ENCODE measurements around the gene RAE1.

RAE1 gene

DNA sequence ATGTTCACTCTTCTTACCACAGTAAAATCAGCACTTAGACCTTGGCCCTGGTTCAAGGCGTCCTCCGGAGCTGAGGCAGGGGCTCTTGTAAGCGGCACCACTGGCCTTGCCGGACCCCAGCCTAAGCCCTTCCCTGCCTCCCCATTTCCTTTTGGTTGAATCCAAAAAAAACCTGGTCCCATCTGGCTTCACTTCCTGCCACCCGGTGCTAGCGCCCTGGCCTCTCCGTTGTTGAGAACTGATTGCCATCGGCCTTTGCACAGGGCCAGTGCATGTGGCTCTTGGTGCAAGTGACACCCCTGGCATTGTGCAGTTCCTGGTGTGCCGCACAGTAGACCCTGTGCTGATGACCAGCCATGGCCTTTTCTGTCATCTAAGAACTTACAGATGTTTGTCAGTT lies 21.1 kb downstream of the RAE1 start:
- no peak for DNase-seq (ENCODE audit: low read depth in 2 of 2)

DNA sequence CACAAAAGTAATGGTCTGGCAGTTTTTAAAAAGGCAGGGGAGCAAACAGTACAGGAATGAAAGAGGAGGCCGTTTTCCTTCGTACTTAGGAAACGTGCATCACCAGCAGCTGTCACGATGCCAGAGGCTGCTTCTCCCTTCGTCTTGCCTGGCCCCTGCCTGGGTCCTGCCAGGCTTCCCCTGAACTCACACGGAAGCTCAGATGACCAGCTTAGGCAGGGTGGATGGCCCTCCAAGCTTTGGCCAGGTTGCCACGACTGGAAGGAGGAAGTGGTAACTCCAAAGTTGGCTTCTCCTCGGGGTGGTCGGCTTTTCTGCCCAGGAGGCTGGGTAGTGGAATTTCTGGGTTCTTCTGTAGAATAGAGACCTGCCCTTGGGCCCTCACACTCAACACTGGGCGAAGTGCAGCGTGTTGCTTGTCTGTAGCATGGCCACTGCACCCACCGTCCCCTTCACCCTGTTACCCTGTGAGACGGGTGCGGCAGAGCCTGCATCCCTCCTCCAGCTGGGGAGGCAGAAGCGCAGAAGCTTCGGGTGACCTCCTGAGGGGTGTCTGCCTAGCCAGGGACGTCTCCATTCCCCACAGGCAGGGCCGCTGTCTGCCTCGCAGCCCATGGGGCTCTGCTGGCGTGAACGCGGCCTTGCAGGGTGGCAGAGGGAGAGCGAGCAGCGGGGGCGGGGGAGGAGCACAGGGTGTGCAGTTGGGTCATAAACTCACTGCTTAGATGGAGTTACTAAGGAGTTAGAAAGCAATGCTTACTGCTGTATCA lies 21.7 kb downstream of the RAE1 start:
- DNase-seq (ENCODE audit: low read depth in 2 of 2): no peak

DNA sequence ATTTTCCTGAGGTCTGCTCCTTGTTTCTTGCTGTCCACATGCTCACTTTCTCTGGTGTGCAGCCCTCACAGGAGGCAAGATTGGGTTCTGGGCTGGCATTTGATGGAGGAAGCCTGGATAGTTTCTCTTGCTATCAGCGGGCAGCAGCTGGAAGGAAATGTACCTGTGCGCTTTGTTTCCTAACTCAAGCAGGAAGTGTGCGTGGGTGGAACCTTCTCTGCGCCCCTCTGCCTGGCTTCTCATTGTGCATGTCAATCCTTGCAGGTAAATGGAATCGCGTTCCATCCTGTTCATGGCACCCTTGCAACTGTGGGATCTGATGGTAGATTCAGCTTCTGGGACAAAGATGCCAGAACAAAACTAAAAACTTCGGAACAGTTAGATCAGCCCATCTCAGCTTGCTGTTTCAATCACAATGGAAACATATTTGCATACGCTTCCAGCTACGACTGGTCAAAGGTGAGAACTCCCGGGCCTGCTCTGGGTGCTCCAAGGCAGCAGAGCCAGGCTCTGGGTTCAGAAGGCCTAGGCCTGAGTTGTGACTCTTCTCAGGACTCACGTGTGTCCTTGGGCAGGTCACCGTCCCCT lies 23.4 kb downstream of the RAE1 start:
- no peak for DNase-seq (ENCODE audit: low read depth in 2 of 2)

DNA sequence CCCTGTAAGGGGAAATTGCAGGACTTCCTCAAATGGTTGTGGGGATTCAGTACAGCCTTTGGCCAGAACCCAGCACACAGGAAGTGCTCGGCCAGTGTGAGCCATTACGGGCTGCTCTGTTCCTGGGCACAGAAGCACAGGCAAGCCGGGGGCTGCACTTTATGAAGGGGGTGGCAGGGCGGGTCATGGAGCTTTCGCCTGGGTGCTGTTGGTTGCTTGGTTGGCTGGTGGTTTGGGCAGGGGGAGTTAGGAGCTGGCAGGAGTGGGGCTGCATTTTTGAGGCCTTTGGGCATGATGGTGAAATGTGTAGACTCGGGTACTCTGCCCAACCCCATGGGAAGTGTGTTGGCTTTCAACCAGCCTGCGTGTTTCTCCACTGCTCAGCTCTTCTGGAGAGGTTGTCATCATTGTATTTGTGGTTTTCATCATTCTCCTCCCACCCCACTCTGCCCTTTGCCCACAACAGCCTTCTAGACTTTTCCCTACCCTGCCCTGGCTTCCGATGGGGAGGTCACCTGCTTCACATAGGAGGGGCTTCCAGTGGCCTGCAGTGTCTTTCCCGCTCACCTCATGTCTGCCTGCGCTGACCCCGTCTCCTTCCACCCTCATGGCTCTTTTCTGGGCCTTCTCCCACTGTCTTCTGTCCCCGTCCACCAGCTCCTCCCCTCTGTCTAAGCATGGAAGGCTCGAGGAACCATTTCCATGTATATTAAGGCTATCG lies 24.0 kb downstream of the RAE1 start:
- DNase-seq (ENCODE audit: low read depth in 2 of 2): no peak

DNA sequence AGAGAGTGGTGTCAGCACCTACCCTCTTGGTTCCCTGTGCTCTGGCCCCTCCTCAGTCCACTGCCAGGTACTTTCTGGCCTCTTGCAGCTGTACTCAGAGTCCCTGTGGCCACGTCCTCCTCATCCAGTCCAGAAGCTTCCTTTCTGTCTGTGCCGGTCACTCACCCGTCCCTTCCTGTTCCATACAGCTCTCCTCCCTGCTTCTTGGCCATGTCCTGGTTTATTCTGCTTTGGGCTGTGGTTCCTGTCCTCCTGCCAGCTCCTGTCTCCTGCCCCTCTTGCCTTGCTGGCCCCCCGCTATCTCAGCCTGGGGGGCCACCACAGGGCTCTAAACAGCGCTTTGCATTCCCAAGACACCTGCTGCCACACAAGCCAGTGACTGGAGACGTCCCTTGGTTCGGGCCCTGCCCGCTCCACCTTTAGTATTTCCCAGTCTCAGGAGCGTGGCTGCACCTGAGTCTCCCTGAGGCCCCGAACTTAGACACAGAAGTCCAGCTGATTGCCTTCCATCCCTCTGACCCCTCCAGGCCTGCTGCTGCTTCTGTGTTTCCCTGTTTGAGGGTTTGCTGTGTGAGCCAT lies 24.7 kb downstream of the RAE1 start:
- DNase-seq (ENCODE audit: low read depth in 2 of 2): no peak

DNA sequence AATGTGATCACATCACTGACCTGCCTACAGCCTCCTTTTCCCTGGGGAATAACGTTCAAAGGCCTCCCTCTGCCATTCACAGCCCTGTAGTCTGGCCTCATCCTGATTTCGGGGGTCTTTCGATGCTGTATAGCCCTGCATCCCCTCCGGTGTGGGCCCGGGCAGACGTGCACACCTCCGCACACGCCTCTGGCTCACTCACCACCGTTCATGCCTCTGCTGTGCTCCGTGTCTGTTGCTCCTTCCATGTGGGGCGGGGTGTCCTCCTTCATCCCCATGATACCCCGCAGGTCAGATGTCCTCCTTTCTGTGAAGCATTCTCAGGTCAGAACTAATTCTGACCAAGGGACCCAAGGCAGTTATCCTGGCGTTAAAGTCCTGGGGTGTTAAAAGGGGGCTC lies 26.3 kb downstream of the RAE1 start:
- no peak for DNase-seq (ENCODE audit: low read depth in 2 of 2)

DNA sequence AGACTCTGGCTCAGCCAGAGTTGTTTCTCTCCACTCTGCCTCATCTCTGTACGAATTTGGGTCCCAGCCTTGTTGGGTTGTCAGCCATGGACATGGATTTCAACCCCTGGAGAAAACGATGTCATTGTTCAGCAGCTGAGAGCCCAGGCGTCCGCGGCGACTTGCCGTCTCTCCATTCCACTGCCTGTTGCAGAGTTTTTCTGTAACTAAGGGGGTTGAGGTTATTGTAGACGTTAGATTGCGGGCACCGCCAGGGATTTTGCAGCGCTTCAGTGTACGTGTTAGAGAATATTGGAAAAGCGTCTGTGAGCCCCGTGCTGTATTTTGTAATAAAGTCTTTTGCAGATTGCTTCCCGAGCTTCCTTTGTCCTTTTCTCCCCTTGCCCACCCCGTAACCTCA lies 27.1 kb downstream of the RAE1 start:
- no peak for DNase-seq (ENCODE audit: low read depth in 2 of 2)

DNA sequence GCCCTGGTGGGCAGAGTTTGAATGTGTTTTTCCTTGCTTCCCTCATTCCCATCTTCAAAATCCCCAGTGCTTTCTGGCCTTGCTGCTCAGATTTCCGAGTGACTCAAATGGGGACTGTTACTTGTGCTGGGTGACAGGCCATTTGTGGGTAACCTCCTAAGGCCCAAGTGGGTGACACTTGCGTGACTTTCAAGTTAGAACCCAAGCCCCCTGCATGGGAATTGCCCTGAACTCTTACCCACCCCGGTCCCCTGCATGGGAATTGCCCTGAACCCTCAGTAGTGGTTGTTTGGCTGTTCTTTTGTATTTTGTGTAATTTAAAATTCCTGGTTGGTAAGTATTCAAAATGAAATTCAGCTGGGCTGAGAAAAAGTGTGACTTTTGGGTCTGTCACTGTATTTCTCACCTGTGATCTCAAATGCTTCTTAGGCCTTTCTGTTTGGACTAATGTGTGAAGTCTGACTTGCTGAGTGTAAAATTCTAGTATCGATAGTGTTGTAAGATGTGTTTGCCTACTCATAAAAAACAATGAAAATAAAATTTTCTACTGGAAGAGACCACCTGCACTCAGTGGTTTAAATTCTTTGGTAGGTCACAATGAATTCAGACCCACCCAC lies 27.7 kb downstream of the RAE1 start:
- DNase-seq (ENCODE audit: low read depth in 2 of 2): no peak

DNA sequence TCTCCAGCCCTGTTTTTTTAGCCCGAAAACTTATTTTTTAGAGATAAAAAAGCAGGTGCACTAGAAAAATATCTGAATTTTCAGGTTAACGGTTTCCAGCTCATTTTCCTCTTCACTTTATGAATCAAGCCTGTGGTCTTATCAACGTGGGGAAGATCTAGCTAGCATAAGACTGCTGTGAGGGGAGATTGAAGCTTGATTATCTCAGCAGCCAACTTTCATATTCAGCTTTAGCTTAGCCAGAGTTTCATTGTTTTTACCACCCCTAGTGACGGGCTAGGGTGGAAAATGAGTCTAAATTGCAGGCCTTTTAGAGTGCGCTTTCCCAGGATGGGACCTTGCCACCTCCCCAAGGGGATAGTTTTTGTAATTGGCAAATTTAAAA lies 28.2 kb downstream of the RAE1 start:
- no peak for DNase-seq (ENCODE audit: low read depth in 2 of 2)

DNA sequence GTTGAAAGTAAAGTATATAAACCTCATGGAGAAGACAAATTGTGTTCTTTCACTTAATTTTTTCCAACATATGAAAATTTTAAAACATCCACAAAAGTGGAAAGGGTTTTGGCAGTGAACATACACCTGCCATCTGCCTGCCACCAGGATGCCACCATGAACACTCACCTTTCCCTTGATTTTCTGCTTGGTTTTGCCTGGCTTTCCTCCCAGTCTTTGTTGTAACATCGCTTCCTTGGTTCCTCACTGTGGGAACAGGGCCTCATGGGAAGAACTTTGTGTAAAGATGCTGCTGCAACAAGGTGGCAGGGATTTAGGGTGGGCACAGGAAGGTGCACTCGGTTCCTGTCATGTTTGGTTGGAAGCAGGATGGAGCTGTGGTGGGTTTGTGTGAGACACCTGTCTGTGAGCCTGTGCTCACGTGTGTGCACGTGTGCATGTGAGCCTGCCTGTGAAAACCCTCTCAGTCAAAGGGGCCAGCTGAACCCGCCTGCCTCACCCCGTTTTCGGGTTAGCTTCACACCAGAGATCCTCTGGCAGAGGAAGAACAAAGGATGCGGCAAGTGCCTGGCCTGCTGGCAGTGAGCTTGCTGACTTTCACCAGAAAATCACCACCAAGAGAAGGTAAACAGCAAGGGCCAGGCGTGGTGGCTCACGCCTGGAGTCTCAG lies 29.2 kb downstream of the RAE1 start:
- DNase-seq (ENCODE audit: low read depth in 2 of 2): no peak

DNA sequence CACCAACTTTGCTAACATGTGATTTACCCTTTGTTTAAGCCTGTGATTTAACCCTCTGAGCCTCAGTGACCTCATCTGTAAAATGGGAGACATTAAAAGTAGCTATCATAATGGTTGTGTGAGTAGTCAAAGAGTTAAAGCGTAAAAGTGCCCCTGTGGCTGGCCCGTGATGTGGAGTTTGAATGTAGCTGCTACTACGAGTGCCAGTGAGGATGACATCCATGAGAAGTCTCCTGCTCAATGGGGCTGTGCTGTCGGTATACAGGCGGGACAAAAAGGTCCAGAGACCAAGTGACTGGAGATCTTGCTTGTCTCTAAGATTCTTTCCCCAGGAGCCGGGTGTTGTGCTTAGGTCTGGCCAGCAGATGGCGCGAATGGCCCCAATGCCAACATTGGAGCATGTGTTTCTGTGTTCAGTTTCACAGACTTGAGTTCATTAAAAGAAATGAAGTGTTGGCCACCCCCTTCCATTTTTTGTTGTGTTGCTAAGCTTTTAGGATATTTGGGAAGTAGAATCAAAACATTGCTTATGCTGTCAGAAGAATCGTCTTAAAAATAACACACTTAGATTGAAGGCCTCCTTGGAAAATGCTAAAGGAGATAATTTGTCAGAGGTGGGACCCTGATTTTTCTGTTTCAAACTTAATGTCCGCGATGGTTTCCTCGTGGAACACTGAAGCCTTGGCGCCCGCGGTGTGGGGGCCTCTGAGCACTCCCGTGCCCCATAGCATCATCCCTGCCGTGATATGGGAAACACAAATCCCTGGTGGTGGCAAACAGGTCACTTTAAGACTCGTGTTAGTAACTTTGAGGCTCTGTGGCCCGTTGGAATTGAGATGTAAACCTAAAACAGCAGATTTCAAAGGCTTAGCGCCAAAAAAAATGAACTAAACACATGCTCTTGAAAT lies 30.8 kb downstream of the RAE1 start:
- peak; percentile 69 to 77 for DNase-seq (ENCODE audit: low read depth in 2 of 2)

DNA sequence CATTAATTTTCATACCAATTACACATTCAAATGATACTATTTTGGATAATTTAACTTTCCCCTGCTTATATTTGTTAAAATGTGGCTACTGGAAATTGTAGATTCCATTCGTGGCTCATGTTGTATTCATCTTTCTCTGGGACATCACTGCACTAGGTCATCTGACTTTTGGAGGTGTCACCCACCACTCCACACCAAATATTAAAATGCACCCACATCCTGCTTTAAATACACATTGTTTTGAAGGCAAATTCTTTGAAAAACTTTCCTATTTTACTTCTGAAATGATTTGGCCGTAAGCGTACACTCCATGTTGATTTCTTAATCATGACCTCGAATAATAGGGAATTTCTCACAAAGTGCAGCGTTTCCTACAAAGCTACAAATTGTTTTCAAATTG lies 31.5 kb downstream of the RAE1 start:
- no peak for DNase-seq (ENCODE audit: low read depth in 2 of 2)

DNA sequence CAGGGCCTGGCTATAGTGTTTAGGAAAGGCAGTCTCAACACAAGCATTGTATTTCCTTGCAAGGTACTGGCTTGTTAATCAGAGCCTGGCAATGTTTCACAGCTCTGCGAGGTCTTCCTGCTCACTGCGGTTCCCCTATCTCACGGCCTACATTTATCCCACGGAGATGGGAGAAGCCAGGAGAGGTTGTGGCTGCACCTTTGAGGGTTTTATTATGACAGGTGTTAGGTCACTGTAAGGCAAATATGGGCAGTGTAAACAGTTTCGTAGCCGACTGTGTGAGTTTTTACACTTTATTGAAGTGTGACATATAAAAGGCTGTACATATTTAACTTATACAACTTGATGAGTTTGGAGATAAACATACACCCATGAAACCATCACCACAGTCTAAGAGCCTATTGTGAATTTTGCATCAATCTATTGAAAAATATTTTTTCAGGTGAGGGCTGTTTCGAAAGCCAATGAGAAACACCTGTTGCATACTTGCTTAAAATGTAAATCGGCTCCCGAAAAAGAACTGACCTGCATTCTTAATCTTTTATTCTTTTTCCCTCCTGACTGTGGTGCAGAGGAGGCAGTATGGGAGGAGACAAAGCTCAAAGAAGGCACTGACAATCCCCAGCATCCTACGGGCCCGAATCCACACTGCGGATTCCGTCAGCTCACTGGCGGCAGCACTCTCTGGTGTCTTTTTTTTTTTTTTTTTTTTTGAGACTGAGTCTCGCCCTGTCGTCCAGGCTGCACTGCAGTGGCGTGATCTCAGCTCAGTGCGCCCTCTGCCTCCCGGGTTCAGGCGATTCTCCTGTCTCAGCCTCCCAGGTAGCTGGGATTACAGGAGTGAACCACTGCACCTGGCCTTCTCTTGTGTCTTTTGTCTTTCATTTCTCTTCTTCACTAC lies 32.6 kb downstream of the RAE1 start:
- no peak for DNase-seq (ENCODE audit: low read depth in 2 of 2)

DNA sequence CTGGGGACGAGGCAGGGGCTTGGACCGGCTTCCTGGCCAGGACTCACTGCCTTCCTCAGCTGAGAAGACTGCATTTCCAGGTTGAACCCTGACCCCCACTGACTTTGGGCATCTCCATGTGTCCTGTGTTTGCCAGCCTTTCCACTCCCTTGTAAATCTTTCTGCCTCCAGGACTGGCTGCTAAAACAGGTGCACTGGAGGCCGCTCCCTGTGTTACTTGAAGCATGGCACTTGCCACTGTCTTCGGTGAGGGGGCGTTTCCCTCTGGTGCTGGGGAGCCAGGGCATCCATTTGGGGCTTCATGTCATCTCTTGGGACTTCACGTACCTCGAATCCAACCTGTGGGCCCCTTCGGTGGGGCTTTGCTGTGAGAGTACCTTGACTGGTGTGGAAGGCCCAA lies 33.4 kb downstream of the RAE1 start:
- no peak for DNase-seq (ENCODE audit: low read depth in 2 of 2)

DNA sequence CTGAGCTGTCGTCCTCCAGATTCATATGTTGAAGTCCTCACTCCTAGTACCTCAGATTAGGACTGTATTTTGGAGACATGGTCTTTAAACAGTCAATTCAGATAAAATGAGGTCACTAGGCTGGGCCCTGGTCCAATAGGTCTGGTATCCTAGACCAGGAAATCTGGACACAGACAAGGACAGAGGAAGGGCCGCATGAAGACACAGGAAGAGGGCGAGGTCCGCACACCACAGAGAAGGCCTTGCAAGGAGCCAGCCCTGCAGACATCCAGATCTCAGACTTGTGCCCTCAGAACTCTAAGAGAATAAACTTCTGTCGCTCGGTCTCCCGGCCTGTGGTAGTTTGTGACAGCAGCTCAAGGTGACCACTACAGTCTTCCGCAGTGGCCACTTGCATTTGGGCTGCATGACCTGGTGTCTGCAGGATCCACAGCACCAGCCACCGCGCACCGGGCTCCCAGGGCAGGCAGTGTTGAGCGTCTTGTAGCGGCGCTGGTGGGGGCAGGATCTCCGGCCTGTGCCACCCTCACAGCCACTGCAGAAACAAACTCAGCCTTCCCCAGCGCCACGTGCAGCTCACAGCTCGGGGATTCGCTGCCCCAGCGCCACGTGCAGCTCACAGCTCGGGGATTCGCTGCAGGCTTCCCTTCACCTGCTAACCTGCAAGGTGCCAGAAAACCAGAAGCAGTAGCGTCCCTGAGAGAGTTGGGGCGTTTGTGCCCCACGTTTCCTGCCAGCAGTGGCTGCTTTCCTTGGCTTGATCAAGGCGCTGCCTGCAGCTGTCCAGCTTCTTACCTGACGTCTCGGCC lies 34.1 kb downstream of the RAE1 start:
- DNase-seq (ENCODE audit: low read depth in 2 of 2): no peak

DNA sequence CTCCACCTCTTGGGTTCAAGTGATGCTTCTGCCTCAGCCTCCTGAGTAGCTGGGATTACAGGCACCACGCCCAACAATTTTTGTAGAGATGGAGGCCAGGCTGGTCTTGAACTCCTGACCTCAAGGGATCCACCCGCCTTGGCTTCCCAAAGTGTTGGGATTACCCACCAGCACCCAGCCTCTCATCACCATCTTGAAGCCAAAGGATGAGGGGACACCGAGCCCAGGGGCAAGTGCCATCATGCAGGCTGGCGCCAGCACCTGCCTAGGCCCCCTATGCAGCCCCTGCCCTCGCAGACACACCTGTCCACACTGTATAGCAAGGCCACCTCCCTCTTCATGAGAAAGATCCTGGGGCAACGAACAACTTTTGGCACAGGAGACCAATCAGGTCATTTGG lies 34.9 kb downstream of the RAE1 start:
- no peak for DNase-seq (ENCODE audit: low read depth in 2 of 2)

DNA sequence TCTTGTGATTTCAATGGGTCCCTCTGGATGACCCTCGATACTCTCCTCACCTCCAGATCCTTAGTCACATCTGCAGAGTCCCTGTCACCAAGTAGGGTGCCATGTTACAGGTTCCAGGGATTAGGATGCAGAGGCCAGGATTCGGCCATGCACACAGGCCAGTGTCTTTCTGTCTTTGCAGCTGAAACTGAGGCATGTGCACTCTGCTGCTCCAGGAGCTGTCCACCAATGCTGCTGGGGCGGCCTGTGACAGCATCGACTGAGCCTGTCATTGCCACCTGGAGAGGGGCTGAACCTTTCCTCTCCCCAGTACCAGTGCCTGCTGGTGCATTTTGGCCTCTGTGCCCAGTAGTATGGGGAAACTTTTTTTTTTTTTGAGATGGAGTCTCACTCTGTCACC lies 35.7 kb downstream of the RAE1 start:
- DNase-seq (ENCODE audit: low read depth in 2 of 2): no peak

DNA sequence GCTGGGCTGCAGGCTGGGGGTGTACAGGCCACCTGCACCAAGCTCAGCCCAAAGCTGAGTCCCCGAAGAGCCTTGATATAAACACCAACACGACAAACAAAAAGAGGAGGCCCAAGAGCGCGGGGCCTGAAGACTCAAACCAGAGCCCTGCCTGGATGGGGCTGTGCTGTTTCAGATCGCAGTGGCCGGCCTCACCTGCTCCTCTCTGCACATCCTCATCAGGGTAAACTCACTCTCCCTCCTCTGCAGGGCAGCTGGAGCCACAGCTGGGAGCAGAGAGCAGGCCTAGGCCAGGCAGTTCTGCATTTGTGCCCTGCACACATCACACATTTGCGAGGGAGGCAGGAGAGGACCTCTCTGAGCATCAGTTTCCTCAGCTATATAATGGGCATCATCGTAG lies 36.4 kb downstream of the RAE1 start:
- DNase-seq (ENCODE audit: low read depth in 2 of 2): no peak

DNA sequence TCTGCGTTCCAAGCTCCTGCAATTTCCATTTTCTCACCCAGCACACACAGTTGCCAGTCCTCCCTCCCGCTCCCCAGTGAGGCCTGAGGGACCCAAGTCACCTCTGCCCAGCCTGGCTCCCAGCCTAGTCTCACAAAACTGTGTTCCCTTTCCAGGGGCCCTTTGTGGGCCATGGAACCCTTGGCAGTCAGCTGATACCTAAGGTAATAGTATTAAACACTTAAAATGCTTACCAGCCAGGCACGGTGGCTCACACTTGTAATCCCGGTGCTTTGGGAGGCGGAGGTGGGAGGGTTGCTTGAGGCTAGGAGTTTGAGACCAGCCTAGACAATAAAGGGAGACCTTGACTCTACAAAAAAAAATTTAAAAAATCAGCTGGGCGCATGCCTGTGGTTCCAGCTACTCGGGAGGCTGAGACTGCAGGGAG lies 36.9 kb downstream of the RAE1 start:
- no peak for DNase-seq (ENCODE audit: low read depth in 2 of 2)
